HG03521 (cell line): ENCODE data around the gene SIM2.

Source experiments
- ATAC-seq: cut with Tn5 transposase; IDR thresholded peaks from one replicate; pipeline ENCODE4 v1.9.1; 2021; ENCODE audit warnings: mild to moderate bottlenecking, moderate library complexity; ENCODE audit not compliant: unreplicated experiment

Gene SIM2

GRCh38 chr21:36686955-36687354 is 12.0 kb upstream of the SIM2 start:
- no peak for ATAC-seq

GRCh38 chr21:36688324-36688723 is 10.6 kb upstream of the SIM2 start:
- no peak for ATAC-seq

- no peak for ATAC-seq
Observed at GRCh38 chr21:36689324-36689723, 9.6 kb upstream of the SIM2 start.

- ATAC-seq: no peak
Observed at GRCh38 chr21:36690628-36691554, 8.0 kb upstream of the SIM2 start.

GRCh38 chr21:36691555-36692041 is 7.3 kb upstream of the SIM2 start:
- ATAC-seq: no peak

- ATAC-seq: no peak
Observed at GRCh38 chr21:36692114-36692834, 6.6 kb upstream of the SIM2 start.

- no peak for ATAC-seq
Observed at GRCh38 chr21:36692835-36693488, 6.0 kb upstream of the SIM2 start.

GRCh38 chr21:36693489-36694030 is 5.4 kb upstream of the SIM2 start:
- no peak for ATAC-seq

GRCh38 chr21:36694031-36694515 is 4.8 kb upstream of the SIM2 start:
- no peak for ATAC-seq

- ATAC-seq: no peak
Observed at GRCh38 chr21:36694593-36695282, 4.2 kb upstream of the SIM2 start.

GRCh38 chr21:36695283-36695634 is 3.7 kb upstream of the SIM2 start:
- ATAC-seq: no peak

- no peak for ATAC-seq
Observed at GRCh38 chr21:36695671-36696389, 3.1 kb upstream of the SIM2 start.

- ATAC-seq: no peak
Observed at GRCh38 chr21:36696390-36697059, 2.4 kb upstream of the SIM2 start.

- ATAC-seq: no peak
Observed at GRCh38 chr21:36697060-36697850, 1.7 kb upstream of the SIM2 start.

- ATAC-seq: no peak
Observed at GRCh38 chr21:36697851-36698384, 997 bp upstream of the SIM2 start.

- ATAC-seq: no peak
Observed at GRCh38 chr21:36698385-36698980, 432 bp upstream of the SIM2 start.

- no peak for ATAC-seq
Observed at GRCh38 chr21:36699546-36700294, 805 bp downstream of the SIM2 start.
